ENCODE data around the gene CHID1.

The CHID1 gene

DNA sequence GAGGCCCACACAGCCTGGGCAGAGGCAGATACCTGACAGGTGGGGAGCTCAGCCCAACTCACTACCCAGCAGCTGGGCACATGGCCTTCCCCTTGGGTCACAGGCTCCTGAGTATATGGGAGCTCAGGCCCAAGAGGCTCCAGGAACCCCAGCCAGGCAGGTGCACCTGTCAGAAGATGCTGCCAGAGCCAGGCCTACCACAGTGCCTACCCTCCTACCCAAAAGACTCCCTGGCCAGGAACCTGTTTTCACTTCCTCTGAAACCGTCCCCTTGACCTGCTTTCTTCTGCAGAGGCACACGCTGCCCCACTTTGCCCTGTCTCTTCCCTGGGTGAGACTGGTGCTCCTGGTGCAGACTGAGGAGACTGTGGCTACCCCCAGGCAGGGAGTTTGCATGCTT, 2.9 kb downstream of the CHID1 start:
- DNase-seq, result no peak

DNA sequence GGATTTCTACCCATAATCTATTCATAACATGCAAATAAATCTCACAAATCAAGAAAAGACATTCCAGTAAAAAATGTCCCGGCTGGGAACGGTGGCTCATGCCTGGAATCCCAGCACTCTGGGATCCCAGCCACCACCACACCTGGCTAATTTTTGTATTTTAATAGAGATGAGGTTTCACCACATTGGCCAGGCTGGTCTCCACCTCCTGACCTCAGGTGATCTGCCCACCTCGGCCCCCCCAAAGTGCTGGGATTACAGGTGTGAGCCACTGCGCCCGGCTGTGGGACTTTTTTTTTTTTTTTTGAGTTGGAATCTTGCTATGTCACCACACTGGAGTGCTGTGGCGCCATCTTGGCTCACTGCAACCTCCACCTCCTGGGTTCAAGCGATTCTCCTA, 4.7 kb downstream of the CHID1 start:
- DNase-seq, result no peak

DNA sequence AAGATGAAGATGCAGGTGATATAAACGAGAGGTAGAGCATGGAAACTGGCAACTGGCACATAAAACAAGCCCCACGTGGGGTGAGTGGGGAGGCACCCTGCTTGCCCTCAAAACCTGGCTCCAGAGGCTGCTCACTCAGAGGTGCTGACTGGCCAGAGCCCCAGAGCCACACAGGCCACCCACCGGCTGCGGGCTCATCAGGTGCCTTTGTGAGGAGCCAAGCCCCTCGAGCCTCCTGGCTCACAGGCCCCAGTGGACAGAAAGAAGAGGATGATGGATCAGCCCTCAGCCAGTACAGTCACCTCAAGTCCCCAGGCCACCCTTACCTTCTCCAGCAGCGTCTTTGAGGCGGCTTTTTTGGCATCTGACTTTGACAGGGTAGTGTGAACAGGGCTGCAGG, 6.2 kb downstream of the CHID1 start:
- no peak for DNase-seq

DNA sequence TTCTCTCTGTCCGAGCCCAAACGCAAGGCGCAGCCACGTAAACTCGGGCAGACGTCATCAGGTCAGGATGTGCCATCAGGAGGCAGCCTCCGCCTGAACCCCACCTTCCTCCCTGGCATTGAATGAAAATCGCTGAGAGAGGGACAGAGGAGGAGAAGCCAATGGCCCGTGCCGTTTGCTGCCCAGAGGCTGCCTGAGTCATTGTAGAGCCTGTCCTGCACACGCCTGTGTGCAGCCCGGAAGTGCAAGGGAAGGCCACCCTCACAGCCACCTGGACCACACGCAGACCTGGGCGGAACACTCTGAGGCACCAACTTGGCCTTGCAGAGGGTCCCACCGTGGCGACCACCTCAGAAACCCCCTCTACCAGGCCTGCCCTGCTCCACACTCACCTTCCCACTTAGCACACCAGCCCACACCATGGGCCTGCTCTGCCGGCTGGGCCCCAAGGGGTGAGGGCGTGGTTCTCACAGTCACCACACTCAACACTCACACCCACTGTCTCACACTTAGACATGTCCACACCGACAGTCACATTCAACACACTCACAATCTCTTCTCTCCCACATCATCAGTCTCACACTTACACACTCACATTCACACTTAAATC, 9.1 kb downstream of the CHID1 start:
- DNase-seq, result no peak

DNA sequence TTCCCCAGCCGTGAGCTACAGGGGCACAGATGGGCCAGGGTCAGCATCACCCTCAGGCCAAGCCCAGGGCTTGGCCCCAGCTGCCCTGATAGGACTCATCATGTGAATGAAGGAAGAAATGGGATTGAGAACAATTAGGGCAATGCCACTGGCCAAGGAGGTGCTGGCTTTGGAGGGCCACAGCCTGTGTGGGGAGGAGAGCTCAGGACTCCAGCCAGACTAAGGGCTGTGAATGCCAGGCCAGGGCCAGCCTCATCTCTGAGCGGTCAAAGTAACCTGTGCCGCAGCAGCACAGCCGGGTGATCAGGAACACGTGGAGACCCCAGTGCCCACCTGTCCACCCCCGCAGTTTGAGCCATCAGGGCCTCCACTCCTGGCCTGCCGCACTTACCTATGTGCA, 10.1 kb downstream of the CHID1 start:
- no peak for DNase-seq

DNA sequence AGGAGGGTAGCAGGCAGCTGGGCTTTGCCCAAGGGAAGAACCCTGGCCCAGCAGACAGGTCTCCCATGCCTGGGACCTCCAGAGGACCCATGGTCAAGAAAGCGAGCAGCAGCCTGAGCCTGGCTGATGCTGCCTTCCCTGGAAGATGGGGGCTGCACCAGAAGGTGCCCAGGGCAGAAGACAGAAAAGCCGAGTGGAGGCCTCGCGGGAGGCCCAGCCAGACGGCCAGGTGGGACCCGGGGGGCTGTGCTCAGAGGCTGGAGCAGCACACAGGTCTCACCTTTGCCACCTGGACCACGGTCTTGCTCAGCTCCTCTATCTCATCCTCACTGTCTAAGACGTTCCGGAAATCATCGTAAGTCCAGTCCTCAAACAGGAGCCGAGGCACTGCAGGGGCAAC, 10.9 kb downstream of the CHID1 start:
- DNase-seq, result no peak

DNA sequence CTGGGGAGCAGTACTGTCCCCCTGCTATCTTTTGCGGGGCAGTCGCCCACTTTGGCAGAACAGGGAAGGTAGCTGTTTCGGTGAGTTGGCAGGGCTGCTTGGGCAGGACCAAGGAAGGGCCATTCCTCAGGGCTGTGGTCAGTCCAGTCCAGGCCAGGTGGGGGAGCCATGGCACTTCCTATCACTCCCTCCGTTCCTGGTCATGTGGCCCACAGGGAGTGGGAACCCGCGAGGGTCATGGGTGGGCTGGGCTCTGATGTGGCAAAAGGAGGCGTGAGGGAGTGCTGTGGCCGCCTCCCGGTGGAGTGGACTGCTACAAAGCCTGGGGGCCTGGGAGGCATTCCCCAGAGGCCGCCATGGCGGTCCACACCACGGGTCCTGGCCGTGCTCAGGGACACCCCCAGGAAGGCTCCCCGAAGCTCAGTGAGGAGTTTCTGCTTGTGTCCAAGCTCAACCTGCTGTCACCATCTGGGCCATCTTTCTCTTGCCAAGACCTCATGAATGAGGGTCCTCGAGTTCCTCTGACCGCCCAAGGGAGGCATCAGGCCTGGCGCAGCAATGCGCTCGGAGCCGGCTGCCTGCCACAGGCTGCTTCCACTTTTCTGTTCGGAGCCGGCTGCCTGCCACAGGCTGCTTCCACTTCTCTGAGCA, 11.9 kb downstream of the CHID1 start:
- no peak for DNase-seq

- DNase-seq, result no peak
Measured at GRCh38 chr11:898143-898511, 12.5 kb downstream of the CHID1 start.

DNA sequence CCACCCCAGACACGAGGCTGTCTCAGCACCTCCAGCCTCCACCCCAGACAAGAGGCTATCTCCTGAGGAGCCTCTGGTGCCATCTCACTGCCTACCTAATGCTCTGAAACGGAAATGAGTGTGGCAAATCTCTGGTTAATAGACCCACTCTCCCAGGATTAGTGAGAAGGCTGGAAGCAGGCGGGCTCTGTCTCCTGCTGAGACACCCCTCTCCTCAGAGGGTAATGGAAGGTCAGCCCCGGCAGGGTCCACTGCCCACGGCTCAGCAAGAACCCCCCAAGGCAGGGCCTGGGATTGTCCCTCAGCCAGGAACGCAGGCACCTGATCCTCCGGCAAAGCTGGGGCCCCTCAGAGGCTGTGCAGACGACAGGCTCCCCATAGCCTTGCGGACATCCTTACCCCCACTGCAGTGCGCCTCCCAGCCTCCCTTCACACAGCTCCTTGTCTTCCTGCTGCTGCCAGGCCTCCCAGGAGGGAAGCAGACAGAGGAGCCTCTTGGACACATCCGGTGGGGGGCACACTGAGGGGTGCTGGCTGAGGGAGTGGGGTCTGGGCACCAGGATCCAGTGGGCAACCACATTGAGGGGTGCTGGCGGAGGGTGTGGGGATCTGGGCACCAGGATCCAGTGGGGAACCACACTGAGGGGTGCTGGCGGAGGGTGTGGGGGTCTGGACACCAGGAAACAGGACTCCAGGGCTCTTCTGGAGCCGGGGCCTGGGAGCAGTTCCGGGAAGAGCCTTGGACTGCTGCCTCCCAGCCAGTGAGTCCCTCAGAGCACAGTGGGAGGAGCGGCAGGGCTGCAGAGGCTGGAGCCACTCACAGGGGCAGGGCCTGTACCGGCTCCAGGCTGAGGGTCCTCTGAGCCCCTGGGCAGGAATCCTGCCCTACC, 13.1 kb downstream of the CHID1 start:
- no peak for DNase-seq

GRCh38 chr11:895331-896110, 15.1 kb downstream of the CHID1 start:
- DNase-seq, result no peak

DNA sequence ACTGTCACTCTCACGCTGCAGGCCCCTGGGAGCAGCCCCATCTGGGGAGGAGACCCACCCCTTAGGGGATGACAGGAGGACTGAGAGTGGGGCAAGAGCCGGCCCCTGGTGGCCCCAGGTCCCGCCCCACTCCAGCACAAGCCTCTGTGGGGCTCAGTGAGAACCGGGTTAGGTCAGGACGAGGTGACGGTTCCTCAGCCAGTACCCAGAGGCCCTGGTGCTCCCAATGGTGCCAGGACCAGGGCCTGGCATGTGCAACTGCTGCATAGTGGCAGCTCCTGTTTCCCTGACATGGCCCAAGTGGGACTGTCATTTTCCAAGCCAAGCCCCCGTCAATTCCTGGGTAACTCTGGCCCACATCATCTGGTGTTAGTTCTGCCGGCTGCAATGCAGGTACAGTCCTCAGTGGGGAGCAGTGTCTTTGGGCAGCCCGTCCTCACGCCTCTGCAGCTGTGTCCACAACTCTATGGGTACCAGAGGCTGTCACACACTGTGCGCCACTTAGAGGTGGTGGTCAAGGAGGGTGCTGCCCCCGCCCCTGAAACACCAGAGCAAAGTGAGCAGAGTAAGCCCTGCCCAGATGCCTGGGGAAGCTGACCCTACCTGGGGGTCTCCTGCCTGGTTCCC, 15.9 kb downstream of the CHID1 start:
- no peak for DNase-seq

DNA sequence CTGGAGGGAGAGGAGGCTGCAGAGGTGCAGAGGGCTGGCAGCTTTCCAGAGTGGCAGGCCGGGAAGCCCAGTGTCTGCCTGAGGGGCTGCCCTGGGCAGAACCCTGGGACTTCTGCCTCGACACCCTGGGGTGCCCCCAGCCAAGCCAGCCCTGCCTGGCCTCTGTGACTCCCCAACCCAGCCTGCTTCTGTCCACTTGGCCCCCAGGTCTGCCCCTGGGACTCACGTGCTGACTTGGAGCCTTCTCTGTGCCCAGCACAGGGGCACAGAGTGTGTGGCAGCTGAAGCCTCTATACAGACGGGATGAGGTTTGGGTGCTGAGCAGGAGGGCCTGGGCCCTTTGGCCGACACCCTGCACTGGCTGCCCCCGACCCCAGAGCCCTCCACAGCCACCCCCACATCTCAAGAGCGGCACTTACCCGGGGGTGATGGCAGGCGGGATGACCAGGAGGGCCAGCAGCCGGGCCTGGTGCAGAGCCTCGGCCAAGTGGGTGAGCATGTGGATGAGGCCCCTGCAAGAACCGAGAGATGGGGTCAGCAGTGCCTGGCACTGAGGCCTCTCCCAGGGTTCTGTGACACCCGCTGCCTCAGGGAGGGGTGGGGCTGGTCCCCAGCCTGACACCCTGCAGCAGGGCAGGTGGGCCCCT, 17.5 kb downstream of the CHID1 start:
- DNase-seq, result no peak

DNA sequence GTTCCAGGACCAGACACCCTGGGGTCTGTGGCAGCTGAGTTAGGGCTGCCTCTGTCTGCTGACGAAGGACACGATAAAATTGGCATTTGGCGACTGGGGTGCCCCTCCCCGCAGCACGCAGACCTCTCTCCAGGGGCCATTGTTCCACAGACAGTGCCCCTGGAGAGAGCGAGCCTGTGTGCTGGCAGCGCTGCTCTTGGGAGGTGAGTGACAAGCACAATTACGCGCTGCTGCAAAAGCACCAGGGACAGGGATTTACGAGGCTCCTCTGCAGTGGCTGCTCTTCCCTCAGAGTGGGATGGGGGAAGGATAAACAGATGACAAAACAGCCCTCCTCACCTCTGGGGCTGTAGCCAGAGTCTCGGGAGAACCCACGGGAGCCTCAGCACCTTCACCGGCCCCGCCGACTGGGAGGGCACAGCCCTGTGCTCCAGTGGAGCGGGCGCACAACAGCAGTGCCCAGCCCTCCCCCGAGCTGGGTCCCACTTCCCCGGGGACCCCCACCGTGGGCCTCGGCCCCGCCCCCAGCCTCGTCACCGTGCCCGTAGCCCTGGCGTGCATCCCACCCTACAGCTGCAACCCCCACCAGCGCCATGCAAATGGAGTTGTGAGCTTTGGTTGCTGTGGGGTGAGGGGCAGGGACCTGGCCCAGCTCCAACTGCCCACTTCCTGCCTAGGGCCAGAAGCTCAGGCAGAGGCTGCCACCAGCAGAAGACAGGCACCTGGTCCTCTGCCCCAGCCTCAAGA, 19.6 kb downstream of the CHID1 start:
- no peak for DNase-seq

DNA sequence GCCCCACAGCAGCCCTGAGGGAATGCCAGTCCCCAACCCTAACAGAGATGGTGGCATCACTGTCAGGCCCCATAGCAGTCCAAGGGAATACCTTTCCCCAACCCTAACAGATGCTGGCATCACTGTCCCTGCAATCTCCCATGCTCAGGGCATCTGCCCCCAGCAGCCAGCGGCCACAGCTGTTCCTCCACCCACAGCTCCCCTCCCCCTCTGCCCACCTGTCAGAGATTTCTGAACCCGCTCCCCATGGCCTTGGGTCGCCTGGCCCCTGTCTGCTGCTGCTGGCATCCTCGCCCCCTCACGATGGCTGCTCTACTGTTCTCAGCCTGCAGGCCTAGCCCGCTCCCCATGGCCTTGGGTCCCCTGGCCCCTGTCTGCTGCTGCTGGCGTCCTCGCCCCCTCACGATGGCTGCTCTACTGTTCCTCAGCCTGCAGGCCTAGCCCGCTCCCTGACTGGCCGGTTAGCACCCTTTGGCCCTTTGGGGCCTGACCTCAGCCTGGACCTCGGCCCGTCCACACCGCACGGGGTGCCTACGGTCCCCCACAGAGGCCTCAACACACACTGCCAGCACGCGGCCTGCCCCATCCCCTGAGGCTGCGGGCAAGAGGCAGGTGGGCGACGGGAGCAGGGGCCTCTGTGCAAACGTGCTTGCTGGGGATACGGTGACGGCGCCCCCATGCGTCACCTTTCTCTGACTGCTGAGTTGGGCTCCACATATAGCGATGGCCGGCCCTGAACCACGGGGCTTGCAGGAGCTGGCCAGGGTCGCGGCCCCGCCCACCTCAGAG, 20.7 kb downstream of the CHID1 start:
- DNase-seq, result no peak

DNA sequence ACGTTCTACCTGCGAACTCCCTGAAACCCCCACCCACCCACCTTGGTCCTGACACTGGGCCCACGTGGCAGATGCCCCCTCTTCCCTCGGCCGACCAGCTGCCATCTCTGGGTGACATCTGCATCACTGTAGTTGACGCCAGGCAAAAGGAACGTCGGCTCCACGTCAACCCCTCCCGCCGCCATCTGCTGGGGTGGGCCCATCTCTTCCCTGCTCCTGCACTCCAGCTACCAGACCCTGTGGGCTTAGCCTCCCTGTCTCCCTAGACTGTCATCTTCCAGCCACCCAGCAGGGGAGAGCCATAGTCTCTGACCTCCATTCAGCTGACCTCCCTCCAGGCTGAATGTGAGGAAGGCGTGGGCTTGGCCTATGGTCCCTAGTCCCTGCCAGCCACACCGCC, 21.4 kb downstream of the CHID1 start:
- no peak for DNase-seq

GRCh38 chr11:888310-889212, 22.0 kb downstream of the CHID1 start:
- DNase-seq, result no peak

DNA sequence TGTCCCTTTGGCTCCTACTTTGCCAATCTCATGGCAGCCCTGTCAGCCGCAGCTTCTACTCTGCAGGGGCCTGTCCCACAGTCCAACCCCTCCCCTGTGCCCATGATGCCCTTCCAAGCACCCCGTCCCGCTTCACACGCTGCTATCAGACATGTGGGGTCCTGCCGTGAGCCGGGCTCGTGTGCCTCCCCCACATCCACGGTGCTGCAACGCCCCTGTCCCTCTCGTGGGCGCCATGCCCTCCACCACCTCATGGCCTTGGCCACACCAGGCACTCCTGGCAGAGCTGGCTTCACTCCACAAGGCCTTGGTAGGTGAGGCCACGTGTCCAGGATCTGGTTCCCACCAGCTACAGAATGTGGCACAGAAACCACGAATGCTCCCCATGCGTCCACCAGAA, 23.0 kb downstream of the CHID1 start:
- no peak for DNase-seq

GRCh38 chr11:886568-886967, 24.0 kb downstream of the CHID1 start:
- no peak for DNase-seq

DNA sequence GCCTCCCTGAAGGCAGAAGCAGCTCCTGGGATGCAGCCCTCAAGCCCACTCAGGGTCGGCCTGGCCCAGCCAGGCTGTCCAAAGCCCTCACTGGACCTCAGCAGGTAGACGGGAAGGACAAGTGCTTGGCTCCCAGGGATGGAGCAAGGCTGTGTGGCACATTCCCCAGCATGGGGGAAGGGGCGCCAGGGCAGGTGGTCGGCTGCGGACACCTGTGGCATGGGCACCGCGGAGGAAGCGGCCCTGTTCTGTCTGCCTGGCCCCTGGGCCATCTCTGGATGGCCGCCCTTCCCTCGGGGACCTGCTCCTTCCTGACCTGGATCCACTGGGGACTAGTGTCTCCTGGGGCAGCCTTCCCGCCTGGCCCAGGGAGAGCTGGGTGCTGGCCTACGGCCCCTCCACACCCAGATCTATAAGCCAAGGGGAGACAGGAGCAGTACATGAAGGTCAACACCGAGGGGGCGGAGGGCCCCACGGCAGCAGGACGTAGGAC, 26.0 kb downstream of the CHID1 start:
- no peak for DNase-seq

- DNase-seq, result no peak
Measured at GRCh38 chr11:883527-883926, 27.1 kb downstream of the CHID1 start.

Measured in NCI-H446 treated with DMSO at 0.1 percent for 48 hours (cell line).